Posterior vena cava (tissue), 2 donors: ENCODE data around the gene ABCA7. TPM values are rescaled to one million over a fixed set of nuclear protein-coding genes. Genes with fewer than 3 reads are reported as not detected.

ENCODE experiments used
- DNase-seq: peaks from one replicate; pipeline ENCODE4 v3.0.0-alpha.2; 2020; ENCODE audit warnings: low spot score
- intact Hi-C, 2 donors: fragments of 100-400 bp; cut with DNase I; formaldehyde crosslinking; loops; one replicate each; pipeline versions ENCODE4 v1.14.1 to v1.14.2; 2022 to 2023
- total RNA-seq, 2 donors: library from RNA; stranded (reverse); fragmentation: NEBNext Ultra II Directional; extraction: Animal tissue kit (Norgen Biotek cat#: 25700); gene quantifications; one replicate each; pipeline ENCODE4 v1.2.1, GENCODE V29; 2021
- donor health status: DM: yes; HTN: yes; CAD: no.
- donor health status: DM: yes; HTN: yes; CAD: no.

ABCA7 gene
- total RNA-seq, 2 donors from 2014 or later, result 4.0 to 4.4 TPM

DNA sequence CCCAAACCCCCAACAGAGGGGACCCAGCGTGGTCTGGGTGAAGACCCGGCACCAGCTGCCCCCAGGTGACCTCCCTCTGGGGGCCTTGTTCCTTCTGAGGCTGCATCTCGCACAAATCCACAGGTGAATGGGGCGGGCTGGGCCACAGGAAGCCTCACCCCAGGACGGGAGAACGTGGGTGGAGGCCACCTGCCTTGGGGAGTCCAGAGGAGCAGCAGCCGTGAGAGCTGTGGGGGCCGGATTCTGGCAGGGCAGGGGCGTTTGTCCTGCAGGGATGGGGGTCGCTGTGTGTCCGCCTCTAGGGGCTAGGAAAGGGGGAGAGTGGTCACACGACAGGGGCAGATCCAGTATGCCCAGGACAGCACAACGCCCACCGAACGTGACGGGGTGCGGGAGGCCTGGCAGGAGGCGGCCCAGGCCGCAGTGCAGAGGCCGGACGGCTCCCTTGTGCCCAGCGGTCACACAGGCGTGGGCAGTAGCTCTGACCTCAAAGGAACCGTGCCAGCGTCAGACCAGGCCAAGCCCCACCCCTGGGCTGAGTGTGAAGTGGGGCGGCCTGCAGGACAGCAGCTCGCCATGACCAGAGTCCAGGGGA is 48.6 kb downstream of the ABCA7 start:
- no peak for DNase-seq
- intact Hi-C loops, result no loop called here

DNA sequence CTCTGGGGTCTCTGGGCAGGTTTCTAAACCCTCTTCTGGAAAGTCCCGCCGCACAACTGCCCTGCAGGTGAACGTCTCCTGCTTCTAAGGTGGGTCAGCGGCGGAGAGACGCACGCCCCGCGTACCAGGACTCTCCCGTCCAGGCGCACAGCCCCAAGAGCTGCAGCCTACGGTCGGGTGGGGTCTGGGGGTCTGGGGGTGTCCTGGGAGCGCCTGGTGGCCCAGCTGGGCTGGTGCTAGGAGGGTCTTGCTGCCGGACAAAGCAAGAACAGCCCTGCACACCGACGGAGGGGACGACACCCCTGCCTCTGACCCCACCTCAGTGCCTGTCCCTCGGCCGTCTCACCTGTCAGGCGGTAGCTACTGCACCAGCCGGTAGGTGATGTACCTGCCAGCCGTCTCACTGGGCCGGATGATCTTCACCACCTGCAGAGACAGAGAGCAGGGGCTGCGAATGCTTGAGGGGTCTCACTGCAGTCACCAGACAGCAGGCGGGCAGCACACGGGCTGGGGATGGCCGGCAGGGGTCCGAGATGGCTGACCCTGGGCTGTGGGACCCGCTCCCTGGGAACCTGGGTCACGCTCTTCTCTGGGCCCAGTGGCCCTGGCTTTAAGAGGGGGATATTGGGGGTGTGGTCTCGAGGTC is 49.3 kb downstream of the ABCA7 start:
- intact Hi-C loops, result no loop called here
- no peak for DNase-seq

DNA sequence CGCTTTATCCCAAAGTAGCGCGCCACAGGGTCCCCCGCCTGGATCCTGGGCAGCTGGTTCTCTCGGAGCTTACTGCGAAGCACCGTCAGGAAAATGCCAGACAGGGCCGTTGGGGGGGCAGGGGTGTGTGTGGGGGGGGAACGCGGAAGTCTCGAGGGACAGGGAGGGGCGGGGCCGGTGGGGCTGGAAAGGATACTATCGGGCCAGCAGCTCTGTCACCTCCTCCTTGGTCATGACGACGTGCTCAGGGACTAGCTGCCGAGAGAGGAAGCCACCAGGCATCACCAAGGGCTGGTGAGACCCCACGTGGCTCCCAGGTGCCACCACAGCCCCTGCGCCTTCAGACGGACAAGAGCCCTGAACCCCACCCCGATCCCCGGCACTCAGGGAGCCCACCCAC is 50.0 kb downstream of the ABCA7 start:
- no peak for DNase-seq
- intact Hi-C loops, result no loop called here

DNA sequence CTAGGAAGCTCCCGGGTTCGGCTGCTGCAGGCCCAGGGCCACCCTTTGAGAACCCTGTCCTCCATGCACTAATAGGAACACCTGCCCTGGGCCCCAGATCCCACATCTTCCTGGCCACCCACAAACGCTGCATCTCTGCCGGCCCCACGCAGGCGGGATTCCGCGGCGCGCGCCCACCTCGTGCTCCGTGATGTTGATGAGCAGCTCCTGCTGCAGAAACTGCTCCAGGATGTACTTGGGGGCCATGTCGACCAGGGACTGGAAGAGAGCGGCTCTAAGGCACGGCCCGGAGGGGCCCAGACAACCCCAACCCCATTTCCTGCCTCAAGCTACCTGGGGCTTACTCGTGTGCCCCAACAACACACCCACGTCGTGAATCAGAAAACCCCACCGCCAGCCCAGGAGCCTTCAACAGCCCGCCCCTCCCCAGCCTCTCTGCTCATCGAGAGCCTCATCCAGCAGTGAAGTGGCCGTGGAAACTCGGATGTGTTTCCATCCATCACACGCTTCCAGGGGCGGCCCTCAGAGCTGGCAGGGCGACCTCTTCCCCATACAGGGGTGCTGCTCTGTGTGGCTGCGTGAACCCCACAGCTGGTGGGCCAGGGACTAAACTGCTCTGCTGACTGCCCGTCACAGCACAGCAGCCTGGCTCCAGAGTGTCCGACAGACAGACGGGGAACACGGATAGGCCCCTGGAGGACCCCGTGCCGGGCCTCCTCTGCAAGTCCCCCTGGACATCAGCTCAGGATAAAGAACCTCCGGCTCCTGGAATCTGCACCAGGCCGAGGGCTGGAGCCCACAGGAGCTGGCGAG is 51.0 kb downstream of the ABCA7 start:
- intact Hi-C loops, result loop anchor here in 1 of 2 donors (1.0 kb wide), 1 partner anchor 38 kb away; no protein-coding TSS in a partner anchor

DNA sequence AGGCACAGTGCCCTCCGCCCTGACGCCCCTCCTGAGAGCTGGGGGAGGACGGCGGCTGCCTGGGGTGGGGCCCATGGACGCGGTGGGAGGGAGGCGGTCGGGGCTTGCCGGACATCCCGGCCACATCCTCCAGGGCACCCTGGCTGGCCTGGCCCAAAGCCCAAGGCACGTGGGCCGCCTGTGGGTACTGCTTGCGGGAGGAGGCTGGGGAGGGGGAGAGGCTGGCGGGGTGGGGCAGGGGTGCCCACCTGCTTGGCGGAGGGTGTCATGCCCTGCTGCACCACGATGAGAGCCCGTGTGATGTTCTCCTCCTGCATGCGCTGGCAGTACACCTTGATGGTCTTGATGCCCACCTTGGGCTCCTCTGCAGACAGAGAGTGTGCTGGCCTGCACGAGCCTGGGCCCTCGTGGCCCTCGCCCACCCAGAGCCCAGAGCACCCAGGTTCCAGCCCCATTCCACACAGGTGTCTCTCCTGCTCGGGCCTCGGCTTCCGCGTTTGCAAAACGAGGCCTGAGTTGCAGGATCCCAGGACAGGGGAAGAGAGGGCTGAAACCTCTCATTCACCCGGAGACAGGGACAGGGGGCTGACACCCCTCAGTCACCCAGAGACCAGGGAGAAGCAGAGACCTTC is 51.8 kb downstream of the ABCA7 start:
- intact Hi-C loops, result loop anchor here in 1 of 2 donors (1.0 kb wide), 1 partner anchor 38 kb away; no protein-coding TSS in a partner anchor
- DNase-seq, result no peak

More for the DNA sequence above, 51.0 kb downstream of the ABCA7 start:
- DNase-seq, result no peak

DNA sequence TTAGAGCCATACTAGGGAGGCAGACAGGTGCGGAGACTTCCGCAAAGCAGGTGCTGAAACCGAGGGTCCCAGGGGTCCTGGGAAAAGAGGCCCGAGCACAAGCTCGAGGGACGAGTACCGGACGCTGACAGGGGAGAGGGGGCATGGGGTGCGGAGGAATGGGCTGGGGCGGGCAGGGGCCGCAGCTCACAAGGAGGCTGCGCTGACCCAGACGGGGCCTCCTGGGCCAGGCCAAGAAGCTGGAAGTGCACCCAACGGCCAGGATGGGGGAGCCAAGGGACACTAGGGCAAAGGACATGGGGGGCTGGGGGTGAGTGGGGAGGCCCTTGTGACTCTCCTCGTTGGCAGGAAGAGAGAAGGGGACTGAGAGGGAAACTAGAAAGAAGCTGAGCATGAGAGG is 53.4 kb downstream of the ABCA7 start:
- no peak for DNase-seq
- intact Hi-C loops, result no loop called here

DNA sequence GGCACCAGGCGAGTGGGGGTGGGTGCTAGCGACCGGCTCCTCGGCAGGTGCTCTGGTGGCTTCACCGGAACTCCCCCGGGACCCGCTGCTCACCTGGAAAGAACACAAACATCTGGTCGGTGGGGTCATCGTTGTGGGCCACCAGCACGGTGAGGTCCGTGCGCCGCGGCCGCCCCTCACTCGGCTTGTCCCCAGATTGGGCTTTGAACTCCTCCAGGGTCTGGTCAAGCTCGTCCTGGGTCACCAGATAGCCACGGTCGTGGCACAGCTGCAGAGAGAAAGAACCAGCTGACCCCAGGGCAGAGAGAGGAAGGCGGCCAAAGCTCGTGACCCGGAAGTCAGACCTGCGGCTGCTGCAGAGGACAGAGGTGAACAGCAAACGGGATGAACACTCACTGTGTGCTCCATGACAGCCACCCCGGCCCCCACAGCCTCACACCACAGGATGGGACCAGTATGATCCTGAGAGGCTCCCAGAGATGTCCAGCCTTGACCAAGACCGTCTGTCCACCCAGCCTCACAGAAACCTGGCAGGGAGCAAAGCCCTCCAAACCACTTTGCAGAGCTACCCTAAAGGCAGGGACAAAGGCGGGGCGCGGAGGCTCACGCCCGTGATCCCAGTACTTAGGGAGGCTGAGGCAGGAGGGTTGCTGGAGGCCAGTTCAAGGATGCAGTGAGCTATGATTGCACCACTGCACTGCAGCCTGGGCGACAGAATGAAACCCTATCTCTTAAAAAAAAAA is 54.1 kb downstream of the ABCA7 start:
- intact Hi-C loops, result no loop called here

DNA sequence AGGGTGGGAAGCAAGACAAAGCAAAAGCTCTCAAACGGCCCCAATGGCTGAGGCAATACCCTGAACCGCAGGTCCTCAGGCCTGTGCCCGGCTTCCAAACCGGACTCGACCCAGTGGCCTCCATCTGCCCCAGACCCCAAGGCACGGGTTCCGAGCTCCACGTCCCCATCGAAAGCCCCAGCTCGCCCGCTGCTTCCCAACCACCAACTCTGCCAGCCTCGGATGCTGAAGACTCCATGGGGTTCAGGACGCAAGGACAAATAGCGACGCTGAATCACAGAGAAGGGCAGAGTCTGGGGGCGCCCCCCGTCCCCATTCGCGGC is 54.7 kb downstream of the ABCA7 start:
- DNase-seq, result no peak
- intact Hi-C loops, result no loop called here

More for the DNA sequence above, 54.1 kb downstream of the ABCA7 start:
- no peak for DNase-seq

DNA sequence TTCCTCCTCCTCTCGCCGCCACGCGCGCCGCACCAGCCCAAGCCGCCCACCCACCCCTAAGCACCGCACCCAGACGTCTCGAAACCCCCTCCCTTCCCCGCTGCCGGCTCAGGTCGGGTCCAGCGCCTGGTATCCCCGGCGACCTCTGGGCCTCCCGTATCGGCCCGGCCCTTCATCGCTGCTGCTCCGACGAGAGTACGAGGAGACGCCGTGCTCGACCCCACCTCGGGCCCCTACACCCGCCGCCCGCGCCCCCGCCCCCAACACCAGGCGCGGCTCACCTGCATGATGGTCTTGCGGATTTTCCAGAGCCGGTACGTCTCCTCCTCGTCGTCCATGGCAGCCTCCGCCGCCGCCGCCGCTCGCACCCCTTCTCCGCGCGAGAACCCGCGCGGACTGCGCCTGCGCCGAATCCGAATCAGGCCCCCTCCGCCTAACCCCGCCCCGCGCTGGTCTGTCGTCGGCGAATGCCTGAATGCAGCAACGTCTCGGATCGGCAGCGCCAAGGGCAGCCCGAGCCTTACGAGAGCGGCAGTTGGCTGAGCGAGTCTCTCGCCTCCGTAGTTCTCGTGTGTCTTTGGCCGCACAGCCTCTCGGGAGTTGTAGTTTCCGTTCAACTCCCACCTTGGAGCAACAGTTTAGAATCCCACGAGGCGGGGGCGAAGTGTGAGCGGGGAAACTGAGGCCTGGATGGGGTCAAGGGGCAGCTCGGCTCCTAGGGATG is 55.2 kb downstream of the ABCA7 start, which contains the start of gene POLR2E:
POLR2E (minus strand) TSS at position 398 of the 724 bp plus-strand sequence; CDS start at position 338, 60 bp downstream.
- intact Hi-C loops, result loop anchor here in 1 of 2 donors (1.0 kb wide), 2 partner anchors 25 to 44 kb away; no protein-coding TSS in a partner anchor

DNA sequence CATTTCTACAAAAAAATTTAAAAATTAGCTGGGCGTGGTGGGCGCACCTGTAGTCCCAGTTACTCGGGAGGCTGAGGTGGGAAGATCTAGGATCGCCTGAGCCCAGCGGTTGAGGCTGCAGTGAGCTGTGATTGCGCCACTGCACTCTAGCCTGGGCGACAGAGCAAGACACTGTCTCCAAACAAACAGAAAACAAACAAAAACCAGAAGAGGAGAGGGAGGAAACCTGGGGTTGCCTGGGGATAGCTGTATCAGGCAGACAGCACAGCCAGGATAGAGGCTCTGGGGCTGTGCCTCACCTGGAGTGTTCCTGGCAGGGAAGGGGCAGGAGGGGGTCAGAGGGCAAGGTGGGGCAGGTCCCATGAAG is 57.9 kb downstream of the ABCA7 start:
- intact Hi-C loops, result no loop called here
- DNase-seq, result no peak

More for the DNA sequence above, 55.2 kb downstream of the ABCA7 start, which contains the start of gene POLR2E:
- DNase-seq, result peak; percentile 100

DNA sequence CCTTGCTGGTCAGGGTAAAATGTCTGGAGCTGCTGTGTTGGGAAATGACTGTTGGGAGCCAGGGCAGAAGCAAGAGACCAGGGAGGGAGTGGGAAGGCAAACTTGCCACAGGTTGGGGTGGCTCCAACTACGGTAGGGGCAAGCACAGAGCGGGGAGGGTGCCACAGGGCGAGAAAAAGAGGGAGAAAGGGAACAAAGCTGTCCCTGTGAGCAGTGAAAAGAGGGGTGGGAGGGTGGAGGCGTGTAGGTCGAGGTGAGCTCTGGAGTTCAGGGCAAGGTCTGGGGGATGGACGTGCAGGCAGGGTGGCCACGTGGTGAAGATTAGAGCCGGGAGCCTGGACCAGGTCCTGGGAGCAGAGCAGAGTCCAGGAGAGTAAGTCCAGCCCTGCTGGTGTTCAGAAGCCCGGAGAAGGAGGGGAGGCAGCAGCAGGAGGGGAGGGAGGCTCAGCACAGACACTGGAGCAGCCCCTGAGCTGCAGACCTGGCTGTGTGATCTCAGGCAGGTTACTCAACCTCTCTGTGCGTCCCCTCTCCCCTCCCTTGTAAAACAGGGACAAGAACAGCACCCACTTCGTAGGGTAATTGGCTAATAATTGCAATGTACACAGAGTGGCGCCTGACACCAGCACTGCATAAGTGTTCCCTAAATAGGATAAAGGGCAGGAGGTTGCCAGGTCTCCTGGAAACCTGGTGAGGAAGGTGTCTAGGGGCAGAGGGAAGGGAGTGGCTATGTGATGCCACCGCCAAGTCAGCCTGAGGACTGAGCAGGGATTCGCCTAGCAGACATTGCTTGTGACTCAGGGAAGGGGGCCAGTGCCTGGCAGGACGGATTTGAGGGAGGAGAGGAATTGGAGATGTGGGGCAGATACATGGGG is 58.5 kb downstream of the ABCA7 start:
- intact Hi-C loops, result no loop called here
- DNase-seq, result no peak

DNA sequence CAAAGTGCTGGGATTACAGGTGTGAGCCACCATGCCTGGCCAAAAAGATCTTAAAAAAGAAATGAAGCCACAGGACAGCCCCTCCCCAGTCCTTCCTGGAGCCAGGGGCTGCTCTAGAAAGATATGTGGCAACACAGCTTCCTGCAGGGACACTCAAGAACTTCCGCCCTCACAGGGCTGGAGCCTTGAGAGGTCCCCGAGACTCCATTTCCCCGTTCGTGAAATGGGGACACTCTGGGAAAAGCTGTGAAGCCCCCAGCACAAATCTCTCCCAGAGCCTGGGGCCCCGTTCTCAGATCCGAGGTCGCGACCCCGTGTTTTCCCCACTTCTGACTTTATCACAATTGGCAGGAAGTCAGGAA is 61.4 kb downstream of the ABCA7 start:
- intact Hi-C loops, result loop anchor here in 1 of 2 donors (5.0 kb wide), 1 partner anchor 79 kb away; the partner anchor contains the start of genes RNU6-2 and TMEM259
- peak; percentile 85 for DNase-seq

DNA sequence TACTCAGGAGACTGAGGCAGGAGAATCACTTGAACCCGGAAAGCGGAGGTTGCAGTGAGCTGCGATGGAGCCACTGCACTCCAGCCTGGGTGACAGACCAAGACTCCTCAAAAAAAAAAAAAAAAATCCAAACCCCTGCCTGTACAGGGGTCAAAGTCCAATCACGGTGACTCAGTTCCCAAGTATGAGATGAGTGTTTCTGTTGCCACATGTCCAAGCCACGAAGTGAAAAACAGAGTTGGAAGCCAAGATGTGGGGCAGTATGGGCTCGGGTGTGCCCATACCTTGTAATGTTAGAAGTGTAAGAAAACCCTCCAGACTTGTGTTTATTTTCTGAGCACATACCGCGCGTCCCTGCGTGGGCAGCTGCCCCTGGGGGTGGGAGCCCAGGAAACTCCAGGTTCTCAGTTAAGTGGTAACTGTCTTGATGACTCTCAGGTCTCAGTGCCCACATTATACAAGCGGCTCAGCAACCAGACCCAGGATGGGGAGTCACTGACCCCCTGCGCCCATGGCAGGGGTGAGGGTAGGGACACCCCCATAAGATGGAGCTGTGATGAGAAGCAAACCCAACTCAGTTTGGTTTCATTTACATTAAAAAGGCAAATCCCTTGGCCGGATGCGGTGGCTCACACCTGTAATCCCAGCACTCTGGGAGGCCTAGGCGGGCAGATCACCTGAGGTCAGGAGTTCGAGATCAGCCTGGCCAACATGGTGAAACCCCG is 62.7 kb downstream of the ABCA7 start:
- intact Hi-C loops, result loop anchor here in 1 of 2 donors (5.0 kb wide), 1 partner anchor 80 kb away; the partner anchor contains the start of genes RNU6-2 and TMEM259

DNA sequence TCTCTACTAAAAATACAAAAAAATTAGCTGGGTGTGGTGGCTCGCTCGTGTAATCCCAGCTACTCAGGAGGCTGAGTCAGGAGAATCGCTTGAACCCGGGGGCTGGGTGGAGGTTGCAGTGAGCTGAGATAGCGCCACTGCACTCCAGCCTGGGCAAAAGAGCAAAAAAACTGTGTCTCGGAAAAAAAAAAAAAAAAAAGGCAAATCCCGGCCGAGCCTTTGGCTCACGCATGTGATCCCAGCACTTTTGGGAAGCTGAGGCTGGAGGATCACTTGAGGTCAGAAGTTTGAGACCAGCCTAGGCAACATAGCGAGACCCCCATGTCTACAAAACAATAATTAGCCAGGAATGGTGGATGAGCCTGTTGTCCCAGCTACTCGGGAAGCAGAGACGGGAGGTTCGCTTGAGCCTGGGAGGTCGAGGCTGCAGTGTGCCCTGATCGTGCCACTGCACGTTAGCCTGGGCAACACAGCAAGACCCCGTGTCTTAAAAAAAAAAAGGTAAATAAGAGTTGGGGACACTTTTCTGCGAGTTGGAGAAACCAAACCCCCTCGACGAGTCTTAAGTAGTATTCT is 63.3 kb downstream of the ABCA7 start:
- peak; percentile 83 for DNase-seq
- intact Hi-C loops, result loop anchor here in 1 of 2 donors (5.0 kb wide), 1 partner anchor 81 kb away; the partner anchor contains the start of genes RNU6-2 and TMEM259

More for the DNA sequence above, 62.7 kb downstream of the ABCA7 start:
- DNase-seq, result peak; percentile 81

DNA sequence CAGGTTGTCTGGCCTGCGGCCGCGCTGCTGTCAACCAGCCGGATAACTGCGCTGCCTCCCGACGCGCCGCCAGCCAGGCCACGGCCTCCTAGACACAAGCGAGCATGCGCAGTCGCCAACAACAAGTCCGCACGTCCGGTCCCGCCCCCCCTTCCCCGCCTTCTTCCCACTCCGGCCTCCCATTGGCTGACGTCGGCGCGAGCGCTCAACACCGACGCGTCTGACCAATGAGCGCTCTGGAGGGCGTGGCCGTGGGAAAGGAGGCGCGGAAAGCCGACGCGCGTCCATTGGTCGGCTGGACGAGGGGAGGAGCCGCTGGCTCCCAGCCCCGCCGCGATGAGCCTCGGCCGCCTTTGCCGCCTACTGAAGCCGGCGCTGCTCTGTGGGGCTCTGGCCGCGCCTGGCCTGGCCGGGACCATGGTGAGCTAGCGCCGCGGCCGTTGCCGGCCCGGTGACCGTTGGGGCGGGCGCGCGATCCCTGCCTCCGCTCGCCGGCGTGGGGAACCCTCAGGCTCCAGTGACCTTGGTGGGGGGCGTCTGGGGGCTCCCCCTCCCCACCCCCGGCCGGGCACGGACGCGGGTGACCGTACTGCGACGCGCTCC is 63.9 kb downstream of the ABCA7 start, which contains the start of gene GPX4:
GPX4 (plus strand) TSS at position 287 of the 603 bp plus-strand sequence; CDS start at position 337, 50 bp downstream.
- peak; percentile 100 for DNase-seq
- intact Hi-C loops, result loop anchor here (1.0 to 5.0 kb wide), 2 partner anchors 37 to 82 kb away; partner anchors contain the start of genes ARHGAP45 (in 1 of the 2), RNU6-2 (in 1 of the 2) and TMEM259 (in 1 of the 2)
